Measurements from ENCODE around the gene ARL2BP. TPM values are rescaled to one million over a fixed set of nuclear protein-coding genes. Genes with fewer than 3 reads are reported as not detected.

ARL2BP gene
- 59.6 and 68.3 TPM in 2 replicates for total RNA-seq

DNA sequence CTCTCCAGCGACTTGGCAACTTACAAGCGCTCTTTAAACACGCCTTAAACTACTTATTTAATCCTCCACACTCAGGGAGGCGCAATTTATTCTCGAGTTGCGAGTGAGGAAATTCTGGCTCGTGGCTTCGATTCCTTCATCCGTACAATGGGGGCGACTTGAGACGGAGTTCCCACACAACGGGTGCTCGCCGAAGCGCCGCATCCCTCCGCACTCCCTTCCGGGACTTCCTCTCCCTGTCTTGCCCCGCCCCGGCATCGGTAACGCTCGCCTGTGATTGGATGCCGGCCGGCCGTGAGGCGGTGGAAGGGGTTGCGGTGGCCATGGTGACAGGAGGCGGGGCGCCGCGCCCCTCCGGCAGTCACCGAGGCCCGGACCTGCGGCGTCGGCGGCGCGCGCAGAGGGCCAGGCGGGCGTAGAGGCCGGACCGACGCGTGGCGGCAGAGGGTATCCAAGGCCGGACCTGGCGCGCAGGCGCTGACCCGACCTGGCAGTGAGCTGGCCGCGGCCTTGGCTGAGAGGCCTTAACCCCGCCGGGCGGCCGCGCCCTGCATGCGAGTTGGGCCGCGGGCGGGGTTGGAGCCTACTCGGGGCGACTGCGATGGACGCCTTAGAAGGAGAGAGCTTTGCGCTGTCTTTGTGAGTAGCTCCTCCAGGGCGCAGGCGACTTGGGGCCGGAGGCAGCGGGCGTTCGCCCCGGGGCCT, at the start of gene ARL2BP:
TSS of gene ARL2BP (plus strand) at position 493 of the 705 bp plus-strand sequence. CDS start at position 602, 109 bp downstream.

DNA sequence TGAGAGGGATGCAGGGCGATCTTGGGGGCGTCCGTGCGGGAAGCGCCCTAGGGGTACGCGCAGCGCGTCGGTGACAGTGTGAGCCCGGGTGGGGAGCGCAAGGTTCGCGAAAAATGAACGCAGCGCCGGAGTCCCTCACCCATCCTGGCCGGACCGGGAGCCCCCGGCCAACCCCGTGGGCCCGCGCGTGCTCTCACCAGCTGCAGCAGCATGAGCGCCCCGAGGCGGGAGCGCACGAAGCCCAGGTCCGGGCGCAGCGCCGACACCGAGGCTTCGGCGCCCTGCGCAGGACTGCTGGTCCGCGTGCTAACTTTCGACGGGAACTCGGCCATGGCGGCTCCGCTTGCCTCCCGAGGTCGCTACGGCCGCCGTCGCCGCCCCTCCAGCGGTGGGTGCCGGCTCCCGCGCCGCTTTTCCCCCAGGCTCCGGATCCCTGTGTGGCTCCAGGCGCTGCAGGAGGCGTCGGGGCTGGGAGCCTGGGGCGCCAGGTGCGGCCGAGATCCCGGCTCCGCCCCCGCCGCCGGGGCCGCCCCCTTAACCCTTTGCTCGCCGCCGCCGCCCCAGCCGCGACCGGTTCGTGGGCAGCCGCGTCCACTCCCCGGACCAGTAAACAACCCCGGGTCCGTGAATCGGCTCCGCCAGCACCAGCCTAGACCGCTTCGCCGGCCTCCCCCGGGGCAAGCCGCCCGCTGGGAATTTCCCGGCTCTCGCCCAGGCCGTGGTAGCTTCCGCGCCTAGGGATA, 39.3 kb downstream of the ARL2BP start, which contains the start of gene PLLP:
TSS of gene PLLP (minus strand) at position 464 of the 743 bp plus-strand sequence. CDS start at position 332, 132 bp downstream.

Other genes starting within 250 kb of the ARL2BP start
- 37.2 and 38.2 TPM in 2 replicates for gene CPNE2, start 152.7 kb upstream of the ARL2BP start, total RNA-seq
- gene PSME3IP1, start 59.2 kb upstream of the ARL2BP start, total RNA-seq = 47.5 and 51.3 TPM in 2 replicates
- 25.2 and 35.4 TPM in 2 replicates for gene RSPRY1, start 58.9 kb upstream of the ARL2BP start, total RNA-seq
- 2.0 and 9.6 TPM in 2 replicates for gene PLLP, start 39.4 kb downstream of the ARL2BP start, total RNA-seq
- gene CCL22, start 113.5 kb downstream of the ARL2BP start, total RNA-seq = not detected in 2 replicates
- 2.4 and 12.9 TPM in 2 replicates for gene CX3CL1, start 127.2 kb downstream of the ARL2BP start, total RNA-seq
- gene CCL17, start 159.5 kb downstream of the ARL2BP start, total RNA-seq = not detected in 2 replicates
- gene CIAPIN1, start 202.1 kb downstream of the ARL2BP start, total RNA-seq = 54.6 and 55.4 TPM in 2 replicates
- 40.4 and 51.7 TPM in 2 replicates for gene COQ9, start 202.2 kb downstream of the ARL2BP start, total RNA-seq
- gene POLR2C, start 217.4 kb downstream of the ARL2BP start, total RNA-seq = 104 and 118 TPM in 2 replicates
- gene DOK4, start 241.2 kb downstream of the ARL2BP start, total RNA-seq = 32.9 and 48.2 TPM in 2 replicates

All from mesangial cell (primary cell).